CD8-positive, alpha-beta memory T cell (primary cell): Measurements from ENCODE around the gene FAAP24. TPM values are rescaled to one million over a fixed set of nuclear protein-coding genes. Genes with fewer than 3 reads are reported as not detected.

Experiments used
- CTCF ChIA-PET: fragments of 350-600 bp; sonication (Branson Sonifier 250); formaldehyde crosslinking; loops from one replicate; lab custom pipeline; 2021; ENCODE audit warnings: antibody characterized with exemption; lab: Charles Lee
- POLR2A ChIA-PET: fragments of 350-600 bp; sonication (Branson Sonifier 250); formaldehyde crosslinking; loops from one replicate; lab custom pipeline; 2021; ENCODE audit warnings: antibody characterized with exemption; lab: Charles Lee
- DNase-seq, 5 donors: peaks; one replicate each; pipeline versions ENCODE4 v3.0.0 to v3.0.0-alpha.2; 2020 to 2022; ENCODE audit warnings: mixed read lengths in 1 of 5
- H3K27ac ChIP-seq: one replicate; pipeline ENCODE4 v1.7.0; 2013; ENCODE audit warnings: low read depth, mild to moderate bottlenecking, low read length, moderate library complexity
- H3K27me3 ChIP-seq: 2 replicates; pipeline ENCODE4 v1.7.0; 2013; ENCODE audit warnings: low read length, mild to moderate bottlenecking; ENCODE audit not compliant: insufficient read depth, poor library complexity, severe bottlenecking
- H3K36me3 ChIP-seq: 2 replicates; pipeline ENCODE4 v1.7.0; 2013; ENCODE audit warnings: mild to moderate bottlenecking, low read length, moderate library complexity; ENCODE audit not compliant: insufficient read depth
- H3K4me1 ChIP-seq: 2 replicates; pipeline ENCODE4 v1.7.0; 2013; ENCODE audit warnings: mild to moderate bottlenecking, low read length, moderate library complexity; ENCODE audit not compliant: insufficient read depth
- H3K4me3 ChIP-seq: 2 replicates; pipeline ENCODE4 v1.7.0; 2013; ENCODE audit warnings: mild to moderate bottlenecking, low read length
- H3K9me3 ChIP-seq: 2 replicates; pipeline ENCODE4 v1.7.0; 2013; ENCODE audit warnings: mild to moderate bottlenecking, low read length
- H3K27ac Mint-ChIP-seq, 8 donors: one replicate each; pipeline ENCODE4 v1.8.0; 2020 to 2021; ENCODE audit warnings: mixed read lengths in 8 of 8, mild to moderate bottlenecking in 6 of 8, inconsistent platforms in 3 of 8, moderate library complexity in 3 of 8
- H3K27me3 Mint-ChIP-seq, 2 donors: one replicate each; pipeline ENCODE4 v1.8.0; 2020 to 2021; ENCODE audit warnings: mixed read lengths in 2 of 2, mild to moderate bottlenecking in 1 of 2, moderate library complexity in 1 of 2
- H3K36me3 Mint-ChIP-seq, 3 donors: one replicate each; pipeline ENCODE4 v1.8.0; 2020 to 2021; ENCODE audit warnings: mixed read lengths in 3 of 3, inconsistent platforms in 1 of 3, mild to moderate bottlenecking in 1 of 3
- H3K4me1 Mint-ChIP-seq, 3 donors: one replicate each; pipeline ENCODE4 v1.8.0; 2020 to 2021; ENCODE audit warnings: mixed read lengths in 3 of 3, inconsistent platforms in 1 of 3, mild to moderate bottlenecking in 1 of 3
- H3K4me3 Mint-ChIP-seq, 7 donors: one replicate each; pipeline ENCODE4 v1.8.0; 2020 to 2021; ENCODE audit warnings: mixed read lengths in 7 of 7, mild to moderate bottlenecking in 6 of 7, moderate library complexity in 4 of 7, inconsistent platforms in 2 of 7
- H3K9me3 Mint-ChIP-seq, 5 donors: one replicate each; pipeline ENCODE4 v1.8.0; 2020 to 2022; ENCODE audit warnings: mixed read lengths in 5 of 5, mild to moderate bottlenecking in 3 of 5, moderate library complexity in 2 of 5, inconsistent platforms in 1 of 5
- polyA plus RNA-seq: library from polyadenylated mRNA; unstranded; fragments of 300-500 nt; fragmentation: Illumina TruSeq; gene quantifications from one replicate; pipeline ENCODE4 v1.2.3, GENCODE V29; 2021
- total RNA-seq, 2 experiments: library from RNA; stranded (reverse); gene quantifications; one replicate each; pipeline ENCODE4 v1.2.3, GENCODE V29; 2021

The FAAP24 gene, protein sequence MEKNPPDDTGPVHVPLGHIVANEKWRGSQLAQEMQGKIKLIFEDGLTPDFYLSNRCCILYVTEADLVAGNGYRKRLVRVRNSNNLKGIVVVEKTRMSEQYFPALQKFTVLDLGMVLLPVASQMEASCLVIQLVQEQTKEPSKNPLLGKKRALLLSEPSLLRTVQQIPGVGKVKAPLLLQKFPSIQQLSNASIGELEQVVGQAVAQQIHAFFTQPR
- total RNA-seq (1 to 10 TPM; 9.3 to 9.4 TPM), polyA plus RNA-seq (2.5 TPM)

DNA sequence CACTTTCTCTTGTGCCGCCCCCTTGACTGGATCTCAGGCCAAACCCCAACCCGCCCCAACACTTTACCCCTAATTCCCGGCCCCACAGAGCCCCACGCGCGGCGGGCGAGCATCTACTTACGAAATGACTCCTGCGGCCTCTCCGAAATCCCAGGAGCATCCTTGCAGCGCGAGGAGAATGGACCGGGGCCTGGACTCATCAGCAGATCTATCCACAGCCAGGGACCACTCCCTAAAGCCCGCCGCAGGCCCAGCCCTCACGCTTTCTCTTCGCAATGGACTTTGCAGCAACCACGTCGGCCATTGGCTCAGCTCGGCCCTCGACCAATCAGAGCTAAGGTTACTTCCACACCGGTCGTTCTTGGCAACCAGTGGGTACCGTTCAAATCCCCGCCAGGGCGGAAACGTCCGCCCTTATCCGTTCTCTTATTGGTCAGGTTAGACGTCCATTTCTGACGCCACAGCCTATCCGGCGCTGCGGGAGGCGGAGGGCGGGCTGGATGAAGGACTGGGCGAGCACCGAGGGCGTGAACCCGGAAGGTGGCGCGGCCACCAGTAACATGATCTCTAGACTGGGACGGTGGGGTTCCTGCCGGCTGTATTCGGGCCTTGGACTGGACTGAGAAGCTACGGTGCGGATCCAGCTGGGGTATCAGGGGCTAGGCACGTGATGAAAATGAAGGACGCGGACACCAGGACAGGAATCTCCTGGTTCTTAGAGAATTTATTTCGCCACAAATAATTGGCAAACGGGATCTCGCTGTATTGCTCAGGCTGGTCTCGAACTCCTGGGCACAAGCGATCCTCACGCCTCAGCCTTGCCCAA is at the start of gene FAAP24, which contains the start of gene CEP89:
Gene FAAP24, plus strand, starts transcription at position 528 of the 826 bp plus-strand sequence. CDS start 955 bp downstream, outside the sequence.
Gene CEP89, minus strand, starts transcription at position 244 of the 826 bp plus-strand sequence. Its CDS starts 84 bp downstream, at position 160.
- H3K4me1 ChIP-seq = peaks cover 9% of the 10 kb centered on the region
- H3K9me3 ChIP-seq = no peaks in the 10 kb centered on the region
- ChIA-PET POLR2A (interaction anchor here (0.7 kb wide), 1 partner anchor 257 kb away, joined by 4 read pairs; no protein-coding TSS in a partner anchor), CTCF (interaction anchor here (0.7 to 1.0 kb wide), 2 partner anchors 296 to 1525 kb away, joined by 3 to 5 read pairs; partner anchors contain the start of genes ANKRD27 and RGS9BP)
- H3K4me3 Mint-ChIP-seq = peak within 1 kb of the TSS; percentile 95 to 100 (median 99)
- peak; percentile 94 to 99 (median 98) for DNase-seq
- H3K4me1 Mint-ChIP-seq = peaks cover 19 to 29% (median 24%) of the 10 kb centered on the region in 3 donors
- peak within 1 kb of the TSS; percentile 85 for H3K27ac ChIP-seq
- H3K27ac Mint-ChIP-seq = peak within 1 kb of the TSS; percentile 89 to 99 (median 97)
- H3K36me3 Mint-ChIP-seq = peaks cover 0 to 18% (median 11%) of the 10 kb centered on the region in 3 donors
- no peaks in the 10 kb centered on the region for H3K9me3 Mint-ChIP-seq
- H3K27me3 Mint-ChIP-seq = no peaks in the 10 kb centered on the region
- no peaks in the 10 kb centered on the region for H3K36me3 ChIP-seq
- no peaks in the 10 kb centered on the region for H3K27me3 ChIP-seq
- H3K4me3 ChIP-seq = peak within 1 kb of the TSS; percentile 96

DNA sequence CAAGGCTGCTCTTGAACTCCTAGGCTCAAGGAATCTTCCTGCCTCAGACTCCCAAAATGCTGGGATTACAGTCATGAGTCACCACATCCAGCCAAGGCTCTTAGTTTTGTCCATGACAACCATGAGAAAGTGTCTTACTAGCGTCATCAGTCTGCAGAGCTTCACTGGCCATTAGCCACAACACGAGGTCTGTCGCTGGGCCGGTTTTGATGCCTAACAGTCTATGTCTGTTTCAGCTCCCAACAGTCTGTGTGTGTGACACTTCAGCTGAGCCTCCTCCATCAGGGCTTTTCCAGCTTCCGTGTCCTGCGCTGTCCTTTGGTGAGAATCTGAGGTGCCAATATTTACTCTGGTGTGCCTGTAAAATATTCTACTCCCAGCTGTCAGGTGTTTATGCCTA is 47.8 kb upstream of the FAAP24 start:
- H3K4me1 Mint-ChIP-seq = peaks cover 0 to under 1% (median 0%) of the 10 kb centered on the region in 3 donors
- no peak for DNase-seq
- H3K27ac ChIP-seq = no peak overlapping the region
- no peaks in the 10 kb centered on the region for H3K27me3 ChIP-seq
- peaks cover 17 to 57% (median 26%) of the 10 kb centered on the region in 3 donors for H3K36me3 Mint-ChIP-seq
- H3K27me3 Mint-ChIP-seq = peaks cover 0 to 2% of the 10 kb centered on the region in 2 donors
- no peaks in the 10 kb centered on the region for H3K9me3 ChIP-seq
- ChIA-PET POLR2A (no interaction called here), CTCF (interaction anchor here (1.4 kb wide), 1 partner anchor 24 kb away, joined by 3 read pairs; no protein-coding TSS in a partner anchor)
- H3K4me3 Mint-ChIP-seq = no peak overlapping the region
- no peak overlapping the region for H3K4me3 ChIP-seq
- no peaks in the 10 kb centered on the region for H3K36me3 ChIP-seq
- H3K9me3 Mint-ChIP-seq = peaks cover 0 to 8% (median 7%) of the 10 kb centered on the region in 5 donors
- no peaks in the 10 kb centered on the region for H3K4me1 ChIP-seq
- H3K27ac Mint-ChIP-seq = peak overlapping the region in 1 of 8 donors; percentile 65

DNA sequence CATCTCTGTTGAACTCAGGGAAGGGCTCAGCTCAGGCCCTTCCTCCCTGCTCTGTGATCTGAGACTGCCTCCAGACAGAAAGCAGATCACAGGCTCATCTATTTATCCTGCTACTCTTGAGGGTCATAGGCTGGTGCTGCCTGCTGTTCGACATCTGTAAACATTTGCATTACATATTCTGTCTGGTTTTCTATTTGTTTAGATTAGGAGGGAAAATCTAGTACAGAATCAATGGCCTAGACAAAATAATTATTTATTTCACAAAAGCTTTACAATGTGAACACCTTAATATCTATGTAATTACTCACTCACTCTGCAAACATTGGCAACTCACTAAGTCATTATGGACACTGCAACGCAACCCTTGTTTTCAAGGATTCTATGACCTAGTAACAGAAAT is 43.2 kb upstream of the FAAP24 start:
- Mint-ChIP-seq H3K27ac (peak overlapping the region in 1 of 8 donors; percentile 75), H3K4me3 (no peak overlapping the region), H3K4me1 (no peaks in the 10 kb centered on the region), H3K9me3 (peaks cover 0 to 8% (median 7%) of the 10 kb centered on the region in 5 donors), H3K27me3 (no peaks in the 10 kb centered on the region), H3K36me3 (peaks cover 29 to 67% (median 33%) of the 10 kb centered on the region in 3 donors)
- POLR2A ChIA-PET = no interaction called here
- Histone ChIP-seq H3K27ac (no peak overlapping the region), H3K27me3 (no peaks in the 10 kb centered on the region), H3K9me3 (no peaks in the 10 kb centered on the region), H3K4me3 (no peak overlapping the region), H3K36me3 (no peaks in the 10 kb centered on the region), H3K4me1 (no peaks in the 10 kb centered on the region)
- CTCF ChIA-PET = interaction anchor here (1.4 kb wide), 1 partner anchor 17 kb away, joined by 3 read pairs; no protein-coding TSS in a partner anchor
- DNase-seq = no peak

DNA sequence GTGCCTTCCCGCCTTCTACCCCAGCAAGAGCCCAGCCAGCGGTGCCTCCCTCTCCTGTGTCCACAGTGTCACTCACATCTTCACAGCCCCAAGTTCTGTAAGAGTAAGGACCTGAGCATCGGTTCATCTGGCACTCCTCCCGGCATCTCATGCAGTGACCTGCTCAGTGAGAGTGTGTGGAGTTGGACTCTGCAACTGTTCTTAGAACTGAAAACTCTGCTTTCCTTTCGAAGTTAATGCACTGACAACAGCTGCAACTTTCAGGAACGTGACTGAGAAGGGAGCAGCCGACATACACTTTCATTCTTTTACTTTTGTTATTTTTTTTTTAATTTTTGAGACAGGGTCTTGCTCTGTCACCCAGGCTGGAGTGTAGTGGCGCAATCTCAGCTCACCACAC is 41.5 kb upstream of the FAAP24 start:
- Mint-ChIP-seq H3K9me3 (peaks cover 0 to 8% (median 7%) of the 10 kb centered on the region in 5 donors), H3K36me3 (peaks cover 27 to 64% (median 33%) of the 10 kb centered on the region in 3 donors), H3K27ac (no peak overlapping the region), H3K4me3 (no peak overlapping the region), H3K4me1 (no peaks in the 10 kb centered on the region), H3K27me3 (no peaks in the 10 kb centered on the region)
- DNase-seq = no peak
- Histone ChIP-seq H3K27ac (no peak overlapping the region), H3K4me3 (no peak overlapping the region), H3K27me3 (no peaks in the 10 kb centered on the region), H3K4me1 (no peaks in the 10 kb centered on the region), H3K9me3 (no peaks in the 10 kb centered on the region), H3K36me3 (no peaks in the 10 kb centered on the region)
- ChIA-PET POLR2A (no interaction called here), CTCF (no interaction called here)

- no peaks in the 10 kb centered on the region for H3K36me3 ChIP-seq
- Mint-ChIP-seq H3K36me3 (peaks cover 26 to 65% (median 34%) of the 10 kb centered on the region in 3 donors), H3K9me3 (peaks cover 0 to 5% (median 3%) of the 10 kb centered on the region in 5 donors), H3K4me3 (no peak overlapping the region), H3K27me3 (no peaks in the 10 kb centered on the region), H3K27ac (peak overlapping the region in 1 of 8 donors; percentile 62), H3K4me1 (no peaks in the 10 kb centered on the region)
- no peaks in the 10 kb centered on the region for H3K9me3 ChIP-seq
- ChIA-PET CTCF (interaction anchor here (0.6 kb wide), 1 partner anchor 222 kb away, joined by 3 read pairs; no protein-coding TSS in a partner anchor), POLR2A (no interaction called here)
- H3K27ac ChIP-seq = no peak overlapping the region
- no peaks in the 10 kb centered on the region for H3K4me1 ChIP-seq
- H3K4me3 ChIP-seq = no peak overlapping the region
- H3K27me3 ChIP-seq = no peaks in the 10 kb centered on the region
- DNase-seq = no peak
Observed at GRCh38 chr19:32933571-32933970, 38.5 kb upstream of the FAAP24 start.

DNA sequence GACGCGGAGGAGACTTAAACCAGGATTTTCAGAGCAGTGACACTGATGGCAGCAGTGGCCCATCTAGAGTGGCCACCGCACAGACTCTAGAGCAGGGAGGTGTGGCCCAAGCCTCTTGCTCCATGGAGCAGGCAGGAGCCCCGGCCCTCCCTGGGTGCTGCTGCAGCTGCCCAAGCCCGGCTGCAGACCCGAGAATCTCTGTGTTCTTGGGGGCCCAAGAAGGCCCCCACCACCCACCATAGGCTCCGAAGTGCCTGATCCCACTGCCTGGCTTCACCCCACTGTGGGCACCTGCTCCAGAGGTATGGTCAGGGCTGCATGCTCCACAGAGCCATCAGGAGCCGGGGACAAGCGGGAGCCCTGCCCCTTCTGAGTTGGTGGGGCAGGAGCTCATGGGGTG is 36.4 kb upstream of the FAAP24 start:
- no peaks in the 10 kb centered on the region for H3K4me1 Mint-ChIP-seq
- no peak overlapping the region for H3K27ac Mint-ChIP-seq
- H3K27me3 Mint-ChIP-seq = peaks cover 0 to 1% of the 10 kb centered on the region in 2 donors
- H3K9me3 Mint-ChIP-seq = no peaks in the 10 kb centered on the region
- peaks cover 16 to 54% (median 20%) of the 10 kb centered on the region in 3 donors for H3K36me3 Mint-ChIP-seq
- no peaks in the 10 kb centered on the region for H3K9me3 ChIP-seq
- no peaks in the 10 kb centered on the region for H3K4me1 ChIP-seq
- H3K4me3 Mint-ChIP-seq = no peak overlapping the region
- no peak for DNase-seq
- H3K27me3 ChIP-seq = no peaks in the 10 kb centered on the region
- H3K36me3 ChIP-seq = no peaks in the 10 kb centered on the region
- CTCF ChIA-PET = no interaction called here
- POLR2A ChIA-PET = no interaction called here
- H3K4me3 ChIP-seq = no peak overlapping the region
- no peak overlapping the region for H3K27ac ChIP-seq

DNA sequence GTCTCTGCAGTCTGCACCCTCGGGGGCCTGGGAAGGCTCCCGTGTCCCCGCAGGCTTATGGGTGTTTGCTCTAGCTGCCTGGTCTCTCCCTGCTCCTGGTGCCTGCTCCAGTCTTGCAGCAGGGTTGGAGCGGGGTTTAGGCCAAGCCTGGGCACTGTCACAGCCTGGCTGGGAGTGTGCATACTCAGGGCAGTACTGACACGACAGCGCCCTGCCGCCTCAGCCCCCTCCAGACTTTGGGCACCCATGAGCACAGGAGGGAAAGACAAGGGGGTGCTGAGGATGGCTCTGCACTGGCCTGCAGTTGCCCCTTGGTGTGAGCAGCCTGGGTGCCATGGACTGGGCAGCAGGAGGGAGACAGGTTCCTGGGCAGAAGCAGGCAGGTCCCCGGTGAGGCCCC is 36.0 kb upstream of the FAAP24 start:
- H3K36me3 Mint-ChIP-seq = peaks cover 16 to 50% (median 18%) of the 10 kb centered on the region in 3 donors
- H3K4me1 Mint-ChIP-seq = no peaks in the 10 kb centered on the region
- peaks cover 0 to 1% of the 10 kb centered on the region in 2 donors for H3K27me3 Mint-ChIP-seq
- Histone ChIP-seq H3K4me3 (no peak overlapping the region), H3K27me3 (no peaks in the 10 kb centered on the region), H3K27ac (no peak overlapping the region), H3K36me3 (no peaks in the 10 kb centered on the region), H3K9me3 (no peaks in the 10 kb centered on the region), H3K4me1 (no peaks in the 10 kb centered on the region)
- CTCF ChIA-PET = no interaction called here
- H3K4me3 Mint-ChIP-seq = no peak overlapping the region
- H3K27ac Mint-ChIP-seq = no peak overlapping the region
- POLR2A ChIA-PET = no interaction called here
- DNase-seq = no peak
- no peaks in the 10 kb centered on the region for H3K9me3 Mint-ChIP-seq
